ENCODE data around the gene NOPCHAP1.
"Not testable (repeated sequence)": the region's sequence is repeated elsewhere in the genome, so short reads cannot be mapped to it uniquely, and the experiment has no call there.

The NOPCHAP1 gene

GRCh38 chr12:104964856-104965205 lies 21.3 kb upstream of the NOPCHAP1 start:
- no peak for DNase-seq (ENCODE audit: low spot score)

DNA sequence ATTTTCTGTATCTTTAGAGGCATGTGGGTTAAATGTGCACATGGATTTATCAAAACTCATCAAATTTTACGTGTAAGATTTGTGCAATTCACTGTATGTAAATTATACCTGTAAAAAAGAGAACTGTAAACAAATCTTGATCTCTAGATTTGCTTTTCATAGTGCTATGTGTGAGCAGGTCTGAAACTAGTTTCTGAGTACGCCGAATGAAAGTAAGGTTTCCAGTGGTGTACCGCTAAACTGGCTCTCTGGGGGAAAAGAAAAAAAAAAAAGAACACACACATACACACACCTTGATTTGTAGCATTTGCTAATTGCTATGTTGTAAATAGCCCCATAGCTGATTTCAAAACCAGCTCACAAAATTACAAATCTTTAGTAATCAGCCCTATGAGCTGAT lies 19.4 kb upstream of the NOPCHAP1 start:
- DNase-seq (ENCODE audit: low spot score): no peak

DNA sequence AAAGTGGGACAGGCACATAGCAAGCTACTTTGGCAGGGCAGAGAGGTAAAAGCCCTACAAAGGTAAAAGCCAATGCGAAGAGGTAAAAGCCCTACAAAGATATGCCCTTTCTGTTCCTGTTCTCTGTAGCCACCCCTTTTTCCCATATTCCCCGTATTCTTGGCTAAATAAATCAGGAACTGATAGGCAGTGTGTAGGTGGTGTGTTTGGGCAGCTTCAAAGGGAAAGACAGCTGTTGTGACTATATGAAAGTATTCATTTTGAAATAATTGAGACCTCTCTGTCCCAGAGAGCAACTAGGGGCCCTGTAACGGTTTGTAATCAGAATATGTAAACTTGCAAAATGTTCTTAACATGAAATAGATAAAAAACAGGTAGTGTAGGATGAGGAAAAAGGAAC lies 16.8 kb upstream of the NOPCHAP1 start:
- no peak for DNase-seq (ENCODE audit: low spot score)

GRCh38 chr12:104971306-104971705 lies 14.8 kb upstream of the NOPCHAP1 start:
- no peak for DNase-seq (ENCODE audit: low spot score)

GRCh38 chr12:104973250-104973649 lies 12.9 kb upstream of the NOPCHAP1 start:
- no peak for DNase-seq (ENCODE audit: low spot score)

DNA sequence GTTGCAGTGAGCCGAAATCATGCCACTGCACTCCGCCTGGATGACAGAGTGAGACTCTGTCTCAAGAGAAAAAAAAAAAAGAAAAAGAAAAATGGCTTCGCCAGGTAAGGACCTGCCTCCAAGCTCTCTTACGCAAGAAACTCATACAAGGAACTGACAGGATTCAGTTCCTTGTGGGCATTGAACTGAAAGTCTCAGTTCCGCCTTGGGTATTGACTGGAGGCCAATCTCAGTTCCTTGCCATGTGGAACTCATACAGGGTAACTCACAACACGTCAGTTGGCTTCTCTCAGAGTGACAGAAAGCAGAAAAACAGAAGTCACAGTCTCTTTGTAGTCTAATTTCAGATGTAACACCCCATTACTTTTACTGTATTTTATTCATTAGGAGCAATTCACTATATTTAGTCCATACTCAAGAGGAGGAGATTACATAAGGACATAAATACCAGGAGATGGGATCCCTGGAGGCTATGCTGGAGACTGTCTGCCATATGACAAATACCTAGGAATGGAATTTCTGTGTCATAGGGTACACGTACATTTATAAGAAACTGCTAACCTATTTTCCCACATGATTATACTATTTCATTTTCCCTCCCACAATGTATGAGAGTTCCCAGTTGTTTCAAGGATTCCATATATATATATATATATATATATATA lies 11.4 kb upstream of the NOPCHAP1 start:
- peak; percentile 35 for DNase-seq (ENCODE audit: low spot score)

GRCh38 chr12:104975587-104976343 lies 10.4 kb upstream of the NOPCHAP1 start:
- peak; percentile 27 for DNase-seq (ENCODE audit: low spot score)

GRCh38 chr12:104976703-104977102 lies 9.4 kb upstream of the NOPCHAP1 start:
- DNase-seq (ENCODE audit: low spot score): no peak

GRCh38 chr12:104977688-104978087 lies 8.4 kb upstream of the NOPCHAP1 start:
- DNase-seq (ENCODE audit: low spot score): not testable (repeated sequence)

GRCh38 chr12:104985206-104985605 lies 910 bp upstream of the NOPCHAP1 start:
- DNase-seq (ENCODE audit: low spot score): no peak

GRCh38 chr12:104990950-104991349 lies 4.8 kb downstream of the NOPCHAP1 start:
- peak; percentile 39 for DNase-seq (ENCODE audit: low spot score)

- no peak for DNase-seq (ENCODE audit: low spot score)
Measured at GRCh38 chr12:104991565-104992128, 5.5 kb downstream of the NOPCHAP1 start.

DNA sequence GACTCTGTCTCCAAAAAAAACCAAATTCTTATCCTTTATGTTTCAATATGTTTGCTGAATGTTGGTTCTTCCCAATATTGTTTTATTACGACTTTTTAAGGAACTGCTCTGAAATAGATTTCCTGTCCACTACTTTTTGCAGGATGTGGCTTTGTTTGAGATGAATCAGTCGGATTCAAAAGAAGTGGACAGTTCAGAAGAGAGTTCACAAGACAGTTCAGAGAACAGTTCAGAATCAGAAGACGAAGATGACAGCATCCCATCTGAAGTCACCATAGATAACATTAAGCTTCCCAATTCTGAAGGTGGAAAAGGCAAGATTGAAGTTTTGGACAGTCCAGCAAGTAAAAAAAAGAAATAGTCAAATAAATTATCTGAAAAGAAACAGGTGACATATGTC lies 8.2 kb downstream of the NOPCHAP1 start:
- no peak for DNase-seq (ENCODE audit: low spot score)

DNA sequence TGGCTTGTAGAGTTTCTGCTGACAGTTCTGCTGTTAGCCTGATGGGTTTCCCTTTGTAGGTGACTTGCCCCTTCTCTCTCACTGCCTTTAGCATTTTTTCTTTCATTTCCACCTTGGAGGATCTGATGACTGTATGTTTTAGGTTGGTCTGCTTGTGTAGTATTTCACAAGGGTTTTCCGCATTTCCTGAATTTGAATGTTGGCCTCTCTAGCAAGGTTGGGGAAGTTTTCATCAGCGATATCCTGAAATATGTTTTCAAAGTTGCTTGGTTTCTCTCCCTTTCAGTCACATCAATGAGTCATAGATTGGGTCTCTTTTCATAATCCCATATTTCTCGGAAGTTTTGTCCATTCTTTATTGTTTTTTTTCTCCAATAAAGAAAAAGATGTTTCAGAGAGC lies 11.4 kb downstream of the NOPCHAP1 start:
- DNase-seq (ENCODE audit: low spot score): no peak

DNA sequence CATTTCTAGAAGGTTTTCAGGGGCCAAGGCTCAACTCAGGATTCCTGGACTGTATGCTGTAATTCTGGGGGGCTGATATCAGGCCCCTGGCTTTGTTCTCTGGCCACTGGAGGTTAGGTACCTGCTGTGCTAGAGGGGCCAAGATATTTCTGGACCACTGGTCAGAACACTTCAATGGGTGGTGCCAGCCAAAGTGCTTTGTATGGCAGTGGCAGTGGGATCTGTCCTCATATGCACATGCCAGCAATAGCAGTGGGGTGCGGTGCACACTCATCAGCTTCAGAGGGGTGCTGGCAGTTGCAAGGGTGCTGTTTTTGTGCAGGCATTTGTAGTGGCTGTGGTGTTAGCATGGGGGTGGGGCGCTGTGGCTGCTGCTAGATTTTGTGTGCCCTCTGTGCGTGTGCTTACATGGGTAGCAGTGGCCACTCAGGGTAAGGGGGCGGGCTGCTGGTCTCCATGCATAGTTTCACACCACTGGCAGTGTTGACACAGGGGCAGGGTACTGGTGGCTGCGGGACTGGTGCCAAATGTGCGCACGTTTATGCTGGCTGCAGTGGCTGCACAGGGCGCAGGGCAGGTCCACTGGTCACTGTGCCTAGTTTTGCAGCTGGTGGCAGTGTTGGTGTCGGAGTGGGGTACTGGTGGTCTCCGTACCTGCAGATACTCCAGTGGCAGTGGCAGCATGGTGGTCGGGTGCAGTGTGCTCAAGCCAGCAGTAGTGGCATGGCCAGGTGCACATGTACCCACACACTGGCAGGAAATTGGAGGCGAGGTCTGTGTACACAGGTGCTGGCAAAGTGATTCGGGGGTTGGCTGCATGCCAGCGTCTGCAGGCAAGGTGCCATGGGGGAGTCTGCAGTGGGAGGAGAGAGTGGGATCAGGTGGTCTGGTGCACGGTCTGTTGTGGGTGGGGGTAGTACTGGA lies 12.6 kb downstream of the NOPCHAP1 start:
- DNase-seq (ENCODE audit: low spot score): no peak

DNA sequence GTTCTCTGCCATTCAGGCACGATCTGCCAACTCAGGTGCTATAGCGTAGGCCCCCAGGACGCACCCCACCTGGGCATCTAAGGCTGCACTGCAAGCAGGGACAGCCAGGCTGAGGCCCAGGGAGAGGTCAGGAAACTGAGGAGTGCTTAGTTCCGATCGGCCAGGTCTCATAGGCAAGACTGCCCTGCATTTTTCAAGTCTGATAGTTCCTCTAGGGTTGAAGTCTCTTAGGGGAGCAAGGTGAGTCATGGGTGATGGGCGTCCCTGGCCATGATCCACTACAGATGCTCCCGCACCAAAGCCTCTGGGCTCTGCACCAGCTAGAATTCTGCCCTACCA lies 13.2 kb downstream of the NOPCHAP1 start:
- DNase-seq (ENCODE audit: low spot score): no peak

DNA sequence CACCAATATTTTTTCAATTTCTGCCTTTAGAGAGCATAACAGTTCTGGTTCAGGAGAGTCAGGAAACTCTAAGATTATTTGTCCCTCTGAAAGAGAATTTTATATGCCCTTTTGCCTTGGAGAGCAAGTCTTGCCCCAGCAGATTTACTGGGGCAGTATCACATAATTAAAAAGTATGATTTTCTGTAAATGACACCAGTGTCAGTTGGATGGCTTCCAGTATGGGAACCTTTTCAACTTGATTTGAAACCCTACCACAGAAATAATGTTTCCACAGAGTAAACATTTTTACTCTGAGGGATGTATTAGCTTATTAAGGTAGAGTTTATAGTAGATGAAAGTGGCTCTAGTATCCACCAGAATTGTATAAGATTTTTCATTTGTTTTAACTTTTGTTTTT lies 15.4 kb downstream of the NOPCHAP1 start:
- DNase-seq (ENCODE audit: low spot score): no peak

DNA sequence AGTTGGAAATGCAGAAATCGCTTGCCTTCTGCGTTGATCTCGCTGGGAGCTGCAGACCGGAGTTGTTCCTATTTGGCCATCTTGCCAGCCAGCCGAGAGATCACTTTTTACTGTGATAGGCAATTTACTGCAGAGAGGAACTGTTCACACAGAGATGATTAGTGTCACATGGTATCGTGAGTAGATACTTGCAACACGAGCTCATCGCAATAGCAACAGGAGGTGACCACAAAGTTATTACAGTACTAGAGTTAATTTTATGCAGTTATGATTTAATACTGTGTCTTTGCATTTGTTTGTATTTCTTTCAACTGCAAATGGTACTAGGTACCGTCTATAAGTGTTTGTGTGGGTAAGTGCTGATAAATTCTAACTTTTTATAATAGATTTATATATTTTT lies 27.8 kb downstream of the NOPCHAP1 start:
- DNase-seq (ENCODE audit: low spot score): peak; percentile 72

DNA sequence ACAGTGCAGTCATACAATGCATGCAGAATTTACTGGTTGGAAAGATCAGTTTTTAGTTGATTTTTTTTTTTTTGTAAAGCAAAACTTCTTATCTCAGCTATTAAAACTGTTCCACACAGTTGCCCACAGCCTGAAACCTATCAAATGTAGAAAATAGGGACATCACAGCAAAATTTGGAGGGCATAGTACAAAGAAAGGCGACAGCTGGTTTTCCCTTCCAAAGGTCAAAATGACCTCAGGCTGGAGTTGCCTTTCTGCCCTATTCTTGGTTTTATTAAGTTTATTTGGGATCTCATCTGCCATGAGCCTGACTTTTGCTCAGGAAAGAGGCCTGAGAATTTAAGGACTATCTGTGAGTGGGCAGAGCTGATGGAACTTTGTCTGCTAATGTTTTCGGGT lies 28.5 kb downstream of the NOPCHAP1 start:
- no peak for DNase-seq (ENCODE audit: low spot score)

- DNase-seq (ENCODE audit: low spot score): no peak
Measured at GRCh38 chr12:105015543-105015942, 29.4 kb downstream of the NOPCHAP1 start.

DNA sequence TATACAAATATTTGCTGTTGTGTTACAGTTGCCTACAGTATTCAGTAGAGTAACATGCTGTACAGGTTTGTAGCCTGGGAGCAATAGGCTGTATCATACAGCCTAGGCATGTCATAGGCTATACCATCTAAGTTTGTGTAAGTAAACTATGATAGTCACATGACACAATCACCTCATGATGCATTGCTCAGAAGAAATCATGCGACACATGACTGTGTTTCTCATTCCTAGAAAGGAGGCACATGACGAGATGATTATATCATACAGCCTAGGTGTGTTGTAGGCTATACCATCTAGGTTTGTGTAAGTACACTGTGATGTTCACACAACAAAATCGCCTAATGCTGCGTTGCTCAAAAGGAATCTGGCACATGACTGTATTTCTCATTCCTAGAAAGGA lies 31.9 kb downstream of the NOPCHAP1 start:
- DNase-seq (ENCODE audit: low spot score): peak; percentile 33

- DNase-seq (ENCODE audit: low spot score): no peak
Measured at GRCh38 chr12:105018776-105019175, 32.7 kb downstream of the NOPCHAP1 start.
